HEK293 (cell line): ENCODE measurements around the gene SPON2.

Experiments used
- CTCF ChIP-seq: fragments of 450-650 bp; formaldehyde crosslinking; IDR thresholded peaks from 2 replicates; pipeline ENCODE4 v1.5.1; 2016; ENCODE audit warnings: missing biosample characterization, missing genetic modification characterization
- GLIS1 ChIP-seq: fragments of 450-650 bp; formaldehyde crosslinking; IDR thresholded peaks from 2 replicates; pipeline ENCODE4 v1.5.1; 2016; ENCODE audit warnings: missing biosample characterization, missing genetic modification characterization
- HOXA7 ChIP-seq: sonication (generic); formaldehyde crosslinking; IDR thresholded peaks from 2 replicates; pipeline ENCODE4 v1.8.1; 2022; ENCODE audit warnings: missing genetic modification reagents, borderline replicate concordance
- REST ChIP-seq: fragments of 450-650 bp; formaldehyde crosslinking; IDR thresholded peaks from 2 replicates; pipeline ENCODE4 v1.5.1; 2016; ENCODE audit warnings: missing biosample characterization, missing genetic modification characterization
- SP2 ChIP-seq: fragments of 450-650 bp; formaldehyde crosslinking; IDR thresholded peaks from 2 replicates; pipeline ENCODE4 v1.5.1; 2016; ENCODE audit warnings: missing biosample characterization, missing genetic modification characterization
- ZNF10 ChIP-seq: fragments of 450-650 bp; formaldehyde crosslinking; IDR thresholded peaks from 2 replicates; pipeline ENCODE4 v1.5.1; 2017; ENCODE audit warnings: missing biosample characterization, missing genetic modification characterization
- ZNF114 ChIP-seq: fragments of 450-650 bp; formaldehyde crosslinking; IDR thresholded peaks from 2 replicates; pipeline ENCODE4 v1.5.0; 2017; ENCODE audit warnings: missing biosample characterization, missing genetic modification characterization
- ZNF394 ChIP-seq: fragments of 450-650 bp; formaldehyde crosslinking; IDR thresholded peaks from 2 replicates; pipeline ENCODE4 v1.5.1; 2016; ENCODE audit warnings: missing biosample characterization, missing genetic modification characterization, mild to moderate bottlenecking, moderate library complexity, borderline replicate concordance
- ZNF501 ChIP-seq: fragments of 450-650 bp; formaldehyde crosslinking; IDR thresholded peaks from 2 replicates; pipeline ENCODE4 v1.5.1; 2016; ENCODE audit warnings: missing biosample characterization, missing genetic modification characterization
- ZNF529 ChIP-seq: fragments of 450-650 bp; formaldehyde crosslinking; IDR thresholded peaks from 2 replicates; pipeline ENCODE4 v1.5.1; 2017; ENCODE audit warnings: missing genetic modification characterization, missing biosample characterization; ENCODE audit not compliant: insufficient replicate concordance
- ZNF544 ChIP-seq: fragments of 450-650 bp; formaldehyde crosslinking; IDR thresholded peaks from 2 replicates; pipeline ENCODE4 v1.5.0; 2017; ENCODE audit warnings: missing biosample characterization, missing genetic modification characterization
- ZNF704 ChIP-seq: fragments of 450-650 bp; formaldehyde crosslinking; IDR thresholded peaks from 2 replicates; pipeline ENCODE4 v1.5.1; 2016; ENCODE audit warnings: missing biosample characterization, missing genetic modification characterization
- ZNF777 ChIP-seq: fragments of 450-650 bp; formaldehyde crosslinking; IDR thresholded peaks from 2 replicates; pipeline ENCODE4 v1.5.1; 2017; ENCODE audit warnings: missing biosample characterization, missing genetic modification characterization, borderline replicate concordance
- ZSCAN4 ChIP-seq: fragments of 450-650 bp; formaldehyde crosslinking; IDR thresholded peaks from 2 replicates; pipeline ENCODE4 v1.5.1; 2017; ENCODE audit warnings: missing biosample characterization, missing genetic modification characterization

- no peak for TF ChIP-seq ZSCAN4
- no peak for TF ChIP-seq CTCF (tag by site-specific recombination)
- TF ChIP-seq ZNF10 = no peak
- no peak for TF ChIP-seq ZNF544 (tag by site-specific recombination)
- TF ChIP-seq ZNF394 (tag by site-specific recombination) = no peak
- TF ChIP-seq REST (tag by site-specific recombination) = no peak
- no peak for TF ChIP-seq HOXA7 (CRISPR knock-in tag)
- TF ChIP-seq ZNF501 = no peak
- TF ChIP-seq ZNF529 (tag by site-specific recombination) = no peak
- TF ChIP-seq ZNF704 (tag by site-specific recombination) = no peak
- no peak for TF ChIP-seq SP2
- TF ChIP-seq ZNF777 = no peak
- TF ChIP-seq ZNF114 (tag by site-specific recombination) = no peak
- TF ChIP-seq GLIS1 (tag by site-specific recombination) = no peak
These were observed 38.6 kb upstream of the SPON2 start for GRCh38 chr4:1210971-1211370.
